GM12874 (cell line): ENCODE data around the gene TBC1D16.

Experiments
- CTCF ChIP-seq: IDR thresholded peaks from 2 replicates; pipeline ENCODE4 v1.5.1; 2011; ENCODE audit warnings: low read depth, mild to moderate bottlenecking, control low read depth, low read length, moderate library complexity; ENCODE audit not compliant: insufficient read depth

Gene TBC1D16

GRCh38 chr17:79991924-79992648, 43.6 kb downstream of the TBC1D16 start:
- no peak for TF ChIP-seq CTCF

GRCh38 chr17:79991140-79991923, 44.3 kb downstream of the TBC1D16 start:
- peak; percentile 49 for TF ChIP-seq CTCF

GRCh38 chr17:79990704-79991103, 45.0 kb downstream of the TBC1D16 start:
- TF ChIP-seq CTCF: no peak

GRCh38 chr17:79990051-79990592, 45.5 kb downstream of the TBC1D16 start:
- TF ChIP-seq CTCF: no peak

GRCh38 chr17:79989106-79989835, 46.4 kb downstream of the TBC1D16 start:
- no peak for TF ChIP-seq CTCF

GRCh38 chr17:79988185-79988971, 47.3 kb downstream of the TBC1D16 start:
- TF ChIP-seq CTCF: no peak
